ENCODE data around the gene TK1.

TK1 gene

DNA sequence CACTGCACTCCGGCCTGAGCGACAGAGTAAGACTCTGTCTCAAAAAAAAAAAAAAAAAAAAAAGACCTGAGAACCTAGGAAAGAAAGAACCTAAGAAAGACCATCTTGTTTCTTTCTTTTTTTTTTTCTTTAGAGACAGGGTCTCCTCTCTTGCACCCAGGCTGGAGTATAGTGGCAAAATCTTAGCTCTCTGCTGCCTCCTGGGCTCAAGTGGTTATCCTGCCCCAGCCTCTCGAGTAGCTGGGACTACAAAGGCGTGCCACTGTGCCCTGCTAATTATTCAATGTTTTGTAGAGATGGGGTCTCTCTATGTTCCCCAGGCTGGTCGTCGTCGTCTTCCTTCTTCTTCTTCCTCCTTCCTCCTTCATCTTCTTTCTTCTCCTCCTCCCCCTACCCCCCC, 19.4 kb upstream of the TK1 start:
- TF ChIP-seq, protein P1, sequence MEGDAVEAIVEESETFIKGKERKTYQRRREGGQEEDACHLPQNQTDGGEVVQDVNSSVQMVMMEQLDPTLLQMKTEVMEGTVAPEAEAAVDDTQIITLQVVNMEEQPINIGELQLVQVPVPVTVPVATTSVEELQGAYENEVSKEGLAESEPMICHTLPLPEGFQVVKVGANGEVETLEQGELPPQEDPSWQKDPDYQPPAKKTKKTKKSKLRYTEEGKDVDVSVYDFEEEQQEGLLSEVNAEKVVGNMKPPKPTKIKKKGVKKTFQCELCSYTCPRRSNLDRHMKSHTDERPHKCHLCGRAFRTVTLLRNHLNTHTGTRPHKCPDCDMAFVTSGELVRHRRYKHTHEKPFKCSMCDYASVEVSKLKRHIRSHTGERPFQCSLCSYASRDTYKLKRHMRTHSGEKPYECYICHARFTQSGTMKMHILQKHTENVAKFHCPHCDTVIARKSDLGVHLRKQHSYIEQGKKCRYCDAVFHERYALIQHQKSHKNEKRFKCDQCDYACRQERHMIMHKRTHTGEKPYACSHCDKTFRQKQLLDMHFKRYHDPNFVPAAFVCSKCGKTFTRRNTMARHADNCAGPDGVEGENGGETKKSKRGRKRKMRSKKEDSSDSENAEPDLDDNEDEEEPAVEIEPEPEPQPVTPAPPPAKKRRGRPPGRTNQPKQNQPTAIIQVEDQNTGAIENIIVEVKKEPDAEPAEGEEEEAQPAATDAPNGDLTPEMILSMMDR (IDR thresholded peaks at IDR 0.05; ENCODE audit: control insufficient read depth, insufficient read depth, low read depth, low read length, missing control alignments), result no peak
- H3K4me3 ChIP-seq (ENCODE audit: control insufficient read depth, low read depth, low read length), result no peak overlapping the region
- no peak for DNase-seq (ENCODE audit: low read depth)

DNA sequence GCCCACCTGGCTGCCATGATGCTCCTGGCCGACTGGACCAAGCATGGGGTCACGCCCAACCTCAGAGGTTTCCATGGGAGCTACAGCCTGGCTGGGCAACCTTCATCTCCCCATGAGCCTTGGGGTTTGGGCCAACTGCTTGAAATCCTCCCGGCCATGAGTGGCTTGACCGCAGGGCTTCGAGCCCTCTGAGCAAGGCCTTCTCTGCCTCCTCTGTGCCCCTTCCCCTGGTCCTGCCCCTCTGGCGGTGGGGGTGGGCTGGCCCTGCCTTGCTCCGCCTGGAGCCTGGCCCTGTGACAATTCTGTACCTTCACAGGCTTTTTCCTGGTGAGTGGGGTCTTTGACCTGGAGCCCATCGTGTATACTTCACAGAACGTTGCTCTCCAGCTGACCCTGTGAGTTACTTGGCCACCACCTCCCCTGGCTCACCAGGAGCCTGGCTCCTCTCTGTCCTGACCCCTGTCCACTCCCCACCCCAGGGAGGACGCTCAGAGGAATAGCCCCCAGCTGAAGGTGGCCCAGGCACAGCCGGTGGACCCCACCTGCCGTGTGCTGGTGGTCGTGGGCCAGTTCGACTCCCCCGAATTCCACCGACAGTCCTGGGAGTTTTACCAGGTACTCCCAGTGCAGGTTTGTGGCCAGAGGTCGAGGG, 18.4 kb upstream of the TK1 start:
- no peak for DNase-seq (ENCODE audit: low read depth)
- TF ChIP-seq, protein P1 (IDR thresholded peaks at IDR 0.05; ENCODE audit: control insufficient read depth, insufficient read depth, low read depth, low read length, missing control alignments), result no peak
- H3K4me3 ChIP-seq (ENCODE audit: control insufficient read depth, low read depth, low read length), result no peak overlapping the region

DNA sequence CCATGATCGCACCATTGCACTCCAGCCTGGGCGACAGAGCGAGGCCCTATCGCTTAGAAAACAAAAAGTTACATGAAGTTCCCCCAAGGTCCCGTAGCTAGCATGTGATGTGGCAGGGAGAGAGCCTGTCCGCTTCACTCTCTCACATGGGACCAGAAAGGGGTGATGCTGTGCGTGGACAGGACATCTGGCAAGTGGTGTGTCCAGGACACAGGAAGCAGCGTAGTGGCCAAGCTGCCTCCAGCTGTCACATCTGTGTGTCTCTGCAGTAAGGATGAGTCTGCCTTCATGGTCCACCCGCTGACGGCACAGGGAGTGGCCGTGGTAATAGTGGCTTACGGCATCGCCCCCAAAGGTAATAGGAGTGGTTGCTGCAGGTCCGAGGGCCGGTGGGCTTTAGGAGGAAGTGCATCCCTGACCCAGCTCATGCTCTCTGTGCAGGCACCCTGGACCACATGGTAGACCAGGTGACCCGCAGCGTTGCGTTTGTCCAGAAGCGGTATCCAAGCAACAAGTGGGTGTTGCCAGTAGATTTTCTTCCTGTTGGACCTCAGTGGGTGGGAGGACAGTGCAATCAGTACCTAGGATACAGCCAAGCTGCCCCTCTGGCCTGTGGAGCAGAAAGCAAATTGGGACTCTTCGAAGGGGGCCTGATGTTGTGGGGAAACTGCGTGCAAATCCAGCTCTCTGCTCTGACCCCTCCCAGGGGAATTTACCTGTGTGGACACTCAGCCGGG, 17.7 kb upstream of the TK1 start:
- no peak for DNase-seq (ENCODE audit: low read depth)
- TF ChIP-seq, protein P1 (IDR thresholded peaks at IDR 0.05; ENCODE audit: control insufficient read depth, insufficient read depth, low read depth, low read length, missing control alignments), result no peak
- H3K4me3 ChIP-seq (ENCODE audit: control insufficient read depth, low read depth, low read length), result no peak overlapping the region

DNA sequence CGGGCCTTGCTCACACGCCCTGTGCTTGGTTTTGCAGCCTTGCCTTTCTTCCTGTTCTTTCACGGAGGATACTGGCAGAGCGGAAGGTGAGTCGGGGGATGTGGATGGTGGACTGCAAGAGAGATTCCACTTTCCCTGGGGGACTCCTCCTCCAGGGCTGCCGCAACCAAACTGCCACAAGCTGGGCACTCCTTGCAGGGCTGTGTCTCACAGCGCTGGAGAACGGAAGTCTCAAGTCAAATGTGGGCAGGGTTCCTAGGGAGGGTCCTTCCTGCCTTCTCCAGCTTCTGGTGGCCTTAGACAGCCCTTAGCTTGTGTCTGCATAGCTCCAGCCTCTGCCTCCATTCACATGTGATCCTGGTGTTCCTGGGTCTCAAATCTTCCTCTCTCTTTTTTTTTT, 15.8 kb upstream of the TK1 start:
- DNase-seq (ENCODE audit: low read depth), result no peak
- TF ChIP-seq, protein P1 (IDR thresholded peaks at IDR 0.05; ENCODE audit: control insufficient read depth, insufficient read depth, low read depth, low read length, missing control alignments), result no peak
- no peak overlapping the region for H3K4me3 ChIP-seq (ENCODE audit: control insufficient read depth, low read depth, low read length)

DNA sequence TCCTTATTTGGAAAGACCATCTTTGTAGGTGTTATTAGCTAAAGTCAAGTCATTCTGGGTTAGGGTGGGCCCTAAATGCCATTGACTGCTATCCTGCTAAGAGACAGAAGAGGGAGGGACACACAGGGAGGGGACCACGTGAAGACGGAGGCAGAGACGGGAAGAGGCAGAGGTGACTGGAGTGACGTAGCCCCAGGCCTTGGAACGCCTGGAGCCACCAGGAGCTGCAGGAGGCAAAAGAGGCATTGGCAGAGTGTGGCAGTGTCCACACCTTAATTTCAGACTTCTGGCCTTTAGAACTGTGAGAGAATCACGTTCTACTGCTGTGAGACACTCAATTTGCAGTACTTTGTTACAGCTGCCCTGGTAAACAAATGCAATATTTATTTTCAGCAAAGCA, 13.6 kb upstream of the TK1 start:
- no peak for DNase-seq (ENCODE audit: low read depth)
- TF ChIP-seq, protein P1 (IDR thresholded peaks at IDR 0.05; ENCODE audit: control insufficient read depth, insufficient read depth, low read depth, low read length, missing control alignments), result no peak
- H3K4me3 ChIP-seq (ENCODE audit: control insufficient read depth, low read depth, low read length), result no peak overlapping the region

DNA sequence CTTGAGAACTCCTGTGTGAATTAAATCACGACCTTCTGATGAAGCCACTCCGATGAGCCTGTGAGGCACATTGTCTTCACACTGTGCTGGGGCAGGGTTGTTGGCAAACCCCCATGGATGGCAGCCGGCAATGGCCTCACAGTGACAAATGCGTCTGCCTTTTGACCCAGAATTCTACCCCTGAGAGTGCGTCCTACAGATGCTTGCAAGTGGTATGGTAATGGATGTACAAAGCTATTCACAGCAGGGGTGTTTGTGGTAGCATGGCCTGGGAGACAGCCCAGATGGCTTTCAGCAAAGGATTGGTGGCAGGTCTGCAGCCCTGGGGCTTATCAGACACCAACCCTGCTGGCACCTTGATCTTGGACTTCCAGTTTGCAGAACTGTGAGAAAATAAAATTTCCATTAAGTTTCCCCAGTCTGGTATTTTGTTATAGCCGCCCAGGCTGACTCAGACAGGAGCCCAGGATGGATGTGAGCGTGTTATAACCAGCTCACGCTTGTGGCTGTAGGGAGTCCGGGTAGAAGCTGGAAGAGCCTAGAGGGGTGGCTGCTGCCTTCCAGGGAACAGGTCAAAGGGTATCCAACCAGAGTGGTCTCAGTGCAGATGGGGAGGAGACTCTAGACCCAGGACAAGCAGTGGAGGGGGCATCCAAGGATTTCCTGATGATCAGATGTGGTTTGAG, 10.4 kb upstream of the TK1 start:
- DNase-seq (ENCODE audit: low read depth), result no peak
- no peak overlapping the region for H3K4me3 ChIP-seq (ENCODE audit: control insufficient read depth, low read depth, low read length)

More for the DNA sequence above, 10.4 kb upstream of the TK1 start:
- TF ChIP-seq, protein P1 (IDR thresholded peaks at IDR 0.05; ENCODE audit: control insufficient read depth, insufficient read depth, low read depth, low read length, missing control alignments), result no peak
